Glutamatergic neuron (in vitro differentiated cells): ENCODE data around the gene SIK3. TPM values are rescaled to one million over a fixed set of nuclear protein-coding genes. Genes with fewer than 3 reads are reported as not detected.

Source experiments
- DNase-seq: peaks from one replicate; pipeline ENCODE4 v3.0.0; 2022
- H3K27ac Mint-ChIP-seq: one replicate; pipeline ENCODE4 v1.8.0; 2020; ENCODE audit warnings: mild to moderate bottlenecking, mixed read lengths, inconsistent platforms; ENCODE audit not compliant: unreplicated experiment
- H3K27me3 Mint-ChIP-seq: one replicate; pipeline ENCODE4 v1.8.0; 2020; ENCODE audit warnings: mild to moderate bottlenecking, moderate library complexity, mixed read lengths, inconsistent platforms; ENCODE audit not compliant: unreplicated experiment
- H3K36me3 Mint-ChIP-seq: one replicate; pipeline ENCODE4 v1.8.0; 2020; ENCODE audit warnings: mild to moderate bottlenecking, mixed read lengths, inconsistent platforms; ENCODE audit not compliant: unreplicated experiment
- H3K4me1 Mint-ChIP-seq: one replicate; pipeline ENCODE4 v1.8.0; 2020; ENCODE audit warnings: mild to moderate bottlenecking, low read depth, mixed read lengths, inconsistent platforms; ENCODE audit not compliant: unreplicated experiment
- H3K4me3 Mint-ChIP-seq: one replicate; pipeline ENCODE4 v1.8.0; 2020; ENCODE audit warnings: mild to moderate bottlenecking, mixed read lengths, inconsistent platforms; ENCODE audit not compliant: unreplicated experiment
- H3K9me3 Mint-ChIP-seq: one replicate; pipeline ENCODE4 v1.8.0; 2020; ENCODE audit warnings: mild to moderate bottlenecking, moderate library complexity, mixed read lengths, inconsistent platforms; ENCODE audit not compliant: unreplicated experiment
- CTCF ChIP-seq: fragments of 200-600 bp; sonication (generic); IDR thresholded peaks from one replicate; pipeline ENCODE4 v1.5.0; 2021; ENCODE audit not compliant: partially characterized antibody, unreplicated experiment
- total RNA-seq: library from RNA; stranded (reverse); fragmentation: NEBNext Ultra II Directional; extraction: Animal tissue kit (Norgen Biotek cat#: 25700); gene quantifications from one replicate; pipeline ENCODE4 v1.2.1, GENCODE V29; 2021; ENCODE audit not compliant: unreplicated experiment

The SIK3 gene
- total RNA-seq, 1 donor from 2014 or later = 22.2 TPM

GRCh38 chr11:116798368-116798767 is 299.9 kb downstream of the SIK3 start:
- H3K4me3 Mint-ChIP-seq = no peak overlapping the region
- no peak for TF ChIP-seq CTCF
- no peaks in the 10 kb centered on the region for H3K9me3 Mint-ChIP-seq
- H3K27ac Mint-ChIP-seq = no peak overlapping the region
- no peaks in the 10 kb centered on the region for H3K4me1 Mint-ChIP-seq
- no peaks in the 10 kb centered on the region for H3K36me3 Mint-ChIP-seq
- H3K27me3 Mint-ChIP-seq = no peaks in the 10 kb centered on the region
- no peak for DNase-seq

- H3K27me3 Mint-ChIP-seq = no peaks in the 10 kb centered on the region
- H3K9me3 Mint-ChIP-seq = no peaks in the 10 kb centered on the region
- H3K4me1 Mint-ChIP-seq = no peaks in the 10 kb centered on the region
- H3K27ac Mint-ChIP-seq = no peak overlapping the region
- no peak for DNase-seq
- H3K4me3 Mint-ChIP-seq = no peak overlapping the region
- H3K36me3 Mint-ChIP-seq = no peaks in the 10 kb centered on the region
- no peak for TF ChIP-seq CTCF
Measured at GRCh38 chr11:116797816-116798215, 300.4 kb downstream of the SIK3 start.

- Mint-ChIP-seq H3K4me1 (no peaks in the 10 kb centered on the region), H3K4me3 (no peak overlapping the region), H3K27ac (no peak overlapping the region), H3K27me3 (no peaks in the 10 kb centered on the region), H3K9me3 (no peaks in the 10 kb centered on the region), H3K36me3 (no peaks in the 10 kb centered on the region)
- no peak for DNase-seq
- no peak for TF ChIP-seq CTCF
Measured at GRCh38 chr11:116796548-116796947, 301.7 kb downstream of the SIK3 start.

GRCh38 chr11:116794851-116795250 is 303.4 kb downstream of the SIK3 start:
- H3K36me3 Mint-ChIP-seq = no peaks in the 10 kb centered on the region
- no peak overlapping the region for H3K27ac Mint-ChIP-seq
- H3K4me1 Mint-ChIP-seq = peaks cover 3% of the 10 kb centered on the region
- no peak for DNase-seq
- H3K9me3 Mint-ChIP-seq = no peaks in the 10 kb centered on the region
- no peak overlapping the region for H3K4me3 Mint-ChIP-seq
- no peaks in the 10 kb centered on the region for H3K27me3 Mint-ChIP-seq
- no peak for TF ChIP-seq CTCF

GRCh38 chr11:116793772-116794097 is 304.5 kb downstream of the SIK3 start:
- no peak for TF ChIP-seq CTCF

More at GRCh38 chr11:116793772-116794097, 304.5 kb downstream of the SIK3 start:
- Mint-ChIP-seq H3K36me3 (no peaks in the 10 kb centered on the region), H3K9me3 (no peaks in the 10 kb centered on the region), H3K27ac (no peak overlapping the region), H3K4me3 (no peak overlapping the region), H3K4me1 (peaks cover 3% of the 10 kb centered on the region), H3K27me3 (peaks cover 3% of the 10 kb centered on the region)
- DNase-seq = no peak

Other genes with a start within 250 kb of the SIK3 start
- 161 TPM for gene PAFAH1B2, start 45.9 kb upstream of the SIK3 start, total RNA-seq
- gene SIDT2, start 80.3 kb upstream of the SIK3 start, total RNA-seq = 23.6 TPM
- 6.1 TPM for gene TAGLN, start 100.9 kb upstream of the SIK3 start, total RNA-seq
- gene PCSK7, start 133.6 kb upstream of the SIK3 start, total RNA-seq = 109 TPM
- 43.0 TPM for gene RNF214, start 134.2 kb upstream of the SIK3 start, total RNA-seq
- gene BACE1-AS, start 192.9 kb upstream of the SIK3 start, total RNA-seq = 18.1 TPM
- gene BACE1, start 217.8 kb upstream of the SIK3 start, total RNA-seq = 47.4 TPM
- 27.1 TPM for gene CEP164, start 229.4 kb upstream of the SIK3 start, total RNA-seq